NCI-H748 treated with DMSO at 0.1 percent for 48 hours (cell line): ENCODE results near the gene SLC26A8.
"Not testable (repeated sequence)": the region's sequence is repeated elsewhere in the genome, so short reads cannot be mapped to it uniquely, and the experiment has no call there.

Experiments used
- DNase-seq: peaks from one replicate; lab custom pipeline; 2025; lab: John Stamatoyannopoulos, UW

Gene SLC26A8

DNA sequence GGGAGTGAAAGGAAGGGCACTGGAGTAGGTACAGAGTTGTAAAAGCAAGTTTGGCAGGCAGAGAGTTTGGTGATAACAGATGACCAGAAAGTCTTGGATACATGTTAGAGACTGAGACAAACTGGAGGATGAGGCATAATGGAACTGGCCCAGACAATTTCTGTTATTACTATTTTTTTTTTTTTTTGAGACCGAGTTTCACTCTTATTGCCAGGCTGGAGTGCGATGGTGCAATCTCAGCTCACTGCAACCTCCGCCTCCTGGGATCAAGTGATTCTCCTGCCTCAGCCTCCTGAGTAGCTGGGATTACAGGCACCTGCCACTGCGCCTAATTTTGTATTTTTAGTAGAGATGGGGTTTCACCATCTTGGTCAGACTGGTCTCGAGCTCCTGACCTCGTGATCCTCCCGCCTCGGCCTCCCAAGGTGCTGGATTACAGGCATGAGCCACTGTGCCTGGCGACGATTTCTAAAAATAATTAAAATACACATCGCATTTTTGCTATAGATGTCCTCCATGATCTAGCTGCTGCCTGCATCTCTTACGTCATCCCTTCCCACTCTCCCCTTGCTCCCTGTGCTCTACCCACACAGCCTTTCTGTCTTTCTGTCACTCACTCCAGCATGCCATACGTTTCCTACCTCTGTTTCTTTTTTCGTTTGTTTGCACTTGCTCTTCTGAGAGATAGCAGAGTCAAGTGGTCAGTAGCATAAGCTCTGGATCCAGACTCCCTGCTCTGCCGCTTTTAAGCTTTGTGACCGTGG, 26.7 kb upstream of the SLC26A8 start:
- no peak for DNase-seq

DNA sequence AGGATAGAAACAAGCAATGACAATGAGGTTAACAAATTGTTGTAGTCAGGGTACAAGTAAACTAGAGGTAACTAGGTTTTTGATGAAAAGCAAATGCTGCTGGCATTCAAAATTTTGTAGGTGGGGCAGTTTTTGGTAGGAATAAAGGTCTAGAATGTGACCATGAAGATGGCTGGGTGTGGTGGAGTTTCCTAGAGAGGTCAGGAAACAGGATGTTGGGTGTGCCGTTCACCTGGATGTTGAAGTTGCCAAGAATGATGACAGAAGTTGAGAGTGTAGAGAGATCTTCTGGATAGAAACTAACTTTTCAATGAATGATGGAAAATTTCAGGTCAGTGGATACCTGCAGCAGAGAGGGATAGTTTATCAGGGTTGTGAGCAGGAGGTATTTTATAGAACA, 25.9 kb upstream of the SLC26A8 start:
- no peak for DNase-seq

DNA sequence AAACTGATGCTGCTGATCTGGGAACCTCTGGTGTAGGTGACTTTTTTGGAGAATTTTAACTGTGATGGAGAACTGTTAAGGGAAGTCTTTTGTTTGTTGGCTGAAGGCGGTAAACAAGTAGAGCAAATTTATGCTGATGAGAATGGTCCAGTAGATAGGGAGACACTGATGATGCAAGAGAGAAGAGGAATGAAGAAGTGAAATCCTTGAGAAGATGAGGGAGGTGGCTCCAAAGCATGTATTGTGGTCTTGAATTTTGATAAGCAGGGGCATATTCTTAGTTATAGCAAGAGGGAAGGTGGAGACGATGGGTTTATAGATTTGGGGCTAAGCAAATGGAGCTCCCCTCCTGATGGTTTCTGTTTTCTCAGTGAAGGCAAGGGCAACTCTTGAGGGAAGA, 25.1 kb upstream of the SLC26A8 start:
- DNase-seq, result no peak

DNA sequence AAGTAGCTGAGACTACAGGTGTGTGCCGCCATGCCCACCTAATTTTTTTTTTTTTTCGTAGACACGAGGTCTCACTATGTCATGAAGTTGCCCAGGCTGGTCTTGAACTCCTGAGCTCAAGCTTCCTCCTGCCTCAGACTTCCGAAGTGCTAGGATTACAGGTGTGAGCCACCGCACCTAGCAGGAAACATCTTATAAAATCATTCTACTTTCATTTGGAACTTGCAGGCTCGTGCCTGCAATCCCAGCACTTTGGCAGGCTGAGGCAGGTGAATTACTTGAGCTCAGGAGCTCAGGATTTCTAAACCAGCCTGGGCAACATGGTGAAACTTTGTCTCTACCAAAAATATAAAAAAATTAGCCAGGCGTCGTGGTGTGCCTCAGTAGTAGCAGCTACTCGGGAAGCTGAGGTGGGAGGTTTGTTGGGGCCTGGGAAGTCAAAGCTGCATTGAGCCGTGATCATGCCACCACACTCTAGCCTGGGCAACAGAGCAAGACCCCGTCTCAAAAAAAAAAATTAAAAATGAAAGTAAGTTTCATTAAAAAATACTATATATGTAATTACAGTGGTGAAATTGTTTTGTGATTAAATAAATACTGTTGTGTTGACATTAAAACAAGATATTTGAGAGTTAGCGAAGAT, 18.3 kb upstream of the SLC26A8 start:
- no peak for DNase-seq

DNA sequence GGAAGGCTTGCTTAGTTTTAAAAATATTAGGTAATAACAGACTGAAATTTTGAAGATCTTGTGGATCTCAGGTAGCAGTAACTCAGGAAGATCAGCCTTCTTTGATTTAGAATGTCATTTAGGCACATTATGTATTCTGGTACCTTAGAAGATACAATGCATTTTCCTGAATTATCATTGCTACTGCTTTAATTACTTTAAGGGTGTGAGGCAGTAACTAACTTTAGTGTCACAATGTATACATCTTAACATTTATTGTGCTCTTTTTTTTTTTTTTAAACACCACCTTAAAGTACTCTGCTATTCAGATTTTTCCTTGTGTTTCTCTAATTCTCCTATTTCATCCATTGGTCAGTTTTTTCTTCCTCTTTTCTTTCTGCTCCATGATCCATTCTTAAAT, 16.5 kb upstream of the SLC26A8 start:
- no peak for DNase-seq

DNA sequence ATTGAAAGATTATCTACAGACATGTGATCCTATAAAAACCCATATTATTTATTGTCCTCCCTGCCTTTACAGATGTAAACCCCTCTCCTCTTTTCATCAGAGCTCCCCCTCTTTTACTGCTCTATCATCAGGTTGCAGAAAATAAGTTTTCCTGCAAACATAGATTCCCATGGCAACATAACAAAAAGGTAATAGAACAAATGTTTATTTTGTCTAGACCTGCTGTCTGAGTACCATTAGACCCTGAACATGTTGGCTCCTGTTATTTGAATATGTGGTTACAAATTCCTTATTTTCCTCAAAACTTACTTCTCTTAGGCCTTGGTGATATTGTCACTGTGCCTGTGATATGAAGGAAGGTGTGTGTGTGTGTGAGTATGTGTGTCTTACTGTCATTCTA, 14.7 kb upstream of the SLC26A8 start:
- DNase-seq, result no peak

DNA sequence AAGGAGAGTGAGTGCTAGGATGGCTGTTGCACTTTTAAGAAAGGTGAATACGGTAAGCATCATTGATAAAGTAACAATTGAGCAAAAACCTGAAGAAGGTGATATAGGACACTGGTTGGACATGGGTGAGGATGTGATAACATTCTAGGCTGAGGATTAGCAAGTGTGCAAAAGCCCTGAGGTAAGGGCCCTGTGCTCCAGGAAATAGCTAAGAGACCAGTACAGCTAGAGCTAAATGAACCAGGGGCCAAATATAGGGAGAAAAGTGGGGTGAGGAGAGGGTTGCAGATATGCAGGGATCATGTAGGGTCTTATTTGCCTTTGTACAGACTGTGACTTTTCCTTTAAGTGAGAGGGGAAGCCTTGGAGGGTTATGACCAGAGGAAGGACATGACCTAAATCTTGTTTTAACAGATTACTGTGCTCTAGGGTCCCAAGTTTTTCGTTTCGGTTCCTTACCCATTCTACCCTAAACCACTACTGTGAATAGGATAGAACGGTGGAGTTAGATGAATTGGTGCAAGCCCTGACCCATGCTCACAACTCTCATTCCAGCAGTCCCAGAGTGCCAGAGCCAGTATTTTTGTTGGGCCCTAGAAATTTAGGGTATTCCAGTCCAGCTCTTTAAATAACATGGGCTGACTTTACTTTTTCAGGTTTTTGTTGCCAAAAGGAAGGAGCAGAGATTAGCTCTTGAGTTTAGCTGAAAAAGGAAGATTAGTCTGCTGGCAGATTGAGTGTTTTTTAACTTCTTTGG, 13.9 kb upstream of the SLC26A8 start:
- DNase-seq, result no peak

DNA sequence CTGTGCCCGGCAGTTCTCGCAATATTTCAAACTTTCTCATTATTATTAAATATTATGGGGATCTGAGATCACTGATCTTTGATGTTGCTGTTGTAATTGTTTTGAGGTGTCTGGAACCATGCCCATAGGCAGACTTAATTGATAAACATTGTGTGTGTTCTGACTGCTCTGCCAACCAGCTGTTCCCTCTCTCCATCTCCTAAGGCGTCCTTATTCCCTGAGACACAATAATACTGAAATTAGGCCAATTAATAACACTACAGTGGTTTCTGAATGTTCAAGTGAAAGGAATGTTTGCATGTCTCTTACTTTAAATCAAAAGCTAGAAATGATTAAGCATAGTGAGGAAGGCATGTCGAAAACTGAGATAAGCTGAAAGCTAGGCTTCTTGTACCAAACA, 10.8 kb upstream of the SLC26A8 start:
- DNase-seq, result no peak

DNA sequence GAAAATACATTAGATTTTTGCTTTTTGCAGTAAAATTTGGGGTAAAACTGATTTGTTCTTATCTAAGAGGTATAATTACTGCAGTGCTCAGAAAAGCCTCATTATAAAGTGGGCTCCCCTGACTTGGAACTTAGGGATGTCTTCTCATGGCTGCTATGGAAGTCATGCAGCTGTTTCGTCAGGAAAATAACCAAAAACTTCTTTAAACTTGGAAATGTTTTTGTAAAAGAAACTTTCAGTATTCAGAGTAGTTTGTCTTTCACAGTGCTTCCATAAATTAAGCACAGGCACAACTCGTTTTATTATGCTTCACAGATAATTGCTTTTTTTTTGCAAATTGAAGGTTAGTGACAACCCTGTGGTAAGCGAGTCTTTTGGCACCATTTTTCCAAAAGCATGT, 10.0 kb upstream of the SLC26A8 start:
- DNase-seq, result no peak

DNA sequence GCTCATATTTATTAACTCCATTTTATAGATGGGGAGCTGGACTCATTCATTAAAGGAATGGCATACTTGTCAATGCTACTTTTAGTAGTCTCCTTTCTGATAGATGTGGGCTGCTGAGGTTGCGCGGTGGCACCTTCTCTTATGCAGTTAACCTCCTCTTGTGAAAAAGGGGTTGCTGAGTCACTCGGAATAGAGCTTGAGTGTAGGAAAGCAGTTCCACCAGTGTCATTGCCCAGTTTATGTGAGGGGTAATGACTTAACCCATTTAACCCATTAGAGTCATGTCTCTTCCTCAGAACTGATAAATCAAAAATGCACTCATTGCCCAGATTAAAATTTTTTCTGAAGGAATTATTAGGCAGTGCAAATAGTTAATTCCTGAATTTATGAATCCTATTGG, 9.5 kb upstream of the SLC26A8 start:
- no peak for DNase-seq

DNA sequence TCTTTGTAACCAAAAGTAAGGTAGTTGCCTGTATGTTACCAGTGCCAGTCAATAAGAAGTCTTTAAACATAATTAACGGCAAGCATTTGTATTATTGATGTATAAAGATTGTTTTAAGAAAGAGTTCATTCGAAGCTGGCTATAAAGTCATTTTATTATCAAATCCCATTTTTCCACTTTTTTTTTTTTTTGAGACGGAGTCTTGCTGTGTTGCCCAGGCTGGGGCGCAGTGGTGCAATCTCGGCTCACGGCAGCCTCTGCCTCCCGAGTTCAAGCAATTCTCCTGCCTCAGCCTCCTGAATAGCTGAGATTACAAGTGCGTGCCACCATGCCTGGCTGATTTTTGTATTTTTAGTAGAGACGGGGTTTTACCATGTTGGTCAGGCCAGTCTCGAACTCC, 8.7 kb upstream of the SLC26A8 start:
- not testable (repeated sequence) for DNase-seq

DNA sequence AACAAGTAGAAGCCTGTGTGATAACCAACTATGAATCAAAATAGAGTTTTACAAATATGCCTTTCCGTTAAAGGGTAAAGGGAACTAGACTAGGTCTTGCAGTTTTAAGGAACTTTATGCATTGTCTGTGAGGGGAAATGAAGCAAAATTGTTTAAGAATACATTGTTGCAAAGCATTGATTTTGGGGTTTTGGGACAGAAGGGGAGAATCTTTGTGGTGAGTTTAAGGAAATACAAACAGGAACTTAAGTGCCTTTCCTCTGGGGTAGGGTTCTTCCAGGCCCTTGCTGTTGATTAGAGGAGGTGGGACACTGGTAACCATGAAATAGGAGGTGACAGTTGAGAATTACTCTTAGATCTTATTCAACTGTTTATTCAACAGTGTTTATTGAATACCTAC, 7.8 kb upstream of the SLC26A8 start:
- no peak for DNase-seq

DNA sequence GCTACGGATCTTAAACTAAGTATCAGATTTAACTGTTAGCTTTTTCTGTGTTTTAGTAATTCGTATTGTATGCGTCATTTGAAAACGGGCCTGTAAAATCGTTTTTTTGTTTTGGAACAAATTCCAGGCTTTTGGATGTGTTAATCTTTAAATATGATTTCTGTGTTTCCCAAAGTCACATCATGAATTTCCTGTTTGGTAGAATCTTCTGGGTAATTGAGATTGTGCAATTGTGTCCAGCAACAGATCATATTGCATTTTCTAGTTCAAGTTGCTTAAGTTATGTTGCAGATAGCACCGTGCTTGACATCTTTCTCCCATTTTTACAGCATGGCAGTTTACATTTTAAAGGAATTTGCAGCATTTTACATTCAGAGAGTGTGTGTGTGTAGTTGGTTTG, 5.0 kb upstream of the SLC26A8 start:
- peak; percentile 32 for DNase-seq

DNA sequence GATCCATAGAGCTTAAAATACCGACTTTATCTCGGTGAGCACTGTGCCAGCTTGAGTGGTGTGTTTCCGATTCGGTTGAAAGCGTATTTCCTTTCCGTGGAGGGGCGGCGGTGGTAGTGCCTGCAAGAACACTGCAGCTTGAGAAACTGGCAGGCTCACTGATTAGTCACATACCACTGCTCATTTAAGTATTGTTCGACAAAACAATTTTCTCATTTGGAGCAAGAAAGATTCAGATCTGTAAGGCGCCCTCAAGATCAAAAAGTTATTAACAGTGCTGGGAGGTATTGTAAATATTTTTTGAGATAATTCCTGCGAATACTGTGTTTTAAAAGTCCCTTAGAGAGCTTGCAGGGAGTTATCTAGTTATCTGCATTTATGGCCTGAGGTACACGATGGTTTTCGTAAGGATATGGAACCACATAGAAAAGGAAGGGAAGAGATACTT, 4.5 kb upstream of the SLC26A8 start:
- DNase-seq, result peak; percentile 55

DNA sequence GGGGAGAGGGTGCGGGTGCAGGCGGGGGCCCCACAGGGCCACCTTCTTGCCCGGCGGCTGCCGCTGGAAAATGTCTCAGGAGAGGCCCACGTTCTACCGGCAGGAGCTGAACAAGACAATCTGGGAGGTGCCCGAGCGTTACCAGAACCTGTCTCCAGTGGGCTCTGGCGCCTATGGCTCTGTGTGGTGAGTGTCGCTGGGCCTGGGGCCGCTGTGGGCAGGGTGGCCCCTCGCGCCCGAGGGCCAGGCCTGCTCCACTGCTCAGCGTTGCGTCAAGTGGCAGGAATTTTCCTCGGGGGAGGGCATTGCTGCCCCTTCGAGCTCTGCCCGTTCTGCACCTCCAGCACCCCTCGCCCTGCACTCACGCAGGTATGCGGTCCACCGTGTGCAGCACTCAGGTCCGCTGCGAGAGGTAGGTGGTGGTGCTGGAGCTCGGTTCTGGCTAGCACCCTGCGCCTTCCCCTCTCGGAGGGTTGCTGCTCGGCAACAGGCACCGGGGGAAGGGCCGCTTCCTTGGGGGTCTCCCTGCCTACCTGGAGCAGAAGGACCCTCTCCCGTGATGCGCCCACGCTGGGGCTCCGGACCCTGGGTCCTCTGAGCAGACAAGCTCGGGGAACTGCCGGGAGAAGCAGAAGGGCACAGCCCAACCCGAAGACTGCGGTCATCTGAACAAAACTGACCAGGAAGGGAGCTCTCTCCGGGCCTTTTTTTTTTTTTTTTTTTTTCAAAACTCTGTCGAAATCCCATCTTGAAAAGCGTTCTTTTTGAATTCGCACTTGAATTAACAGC, 3.8 kb upstream of the SLC26A8 start:
- DNase-seq, result peak; percentile 15

DNA sequence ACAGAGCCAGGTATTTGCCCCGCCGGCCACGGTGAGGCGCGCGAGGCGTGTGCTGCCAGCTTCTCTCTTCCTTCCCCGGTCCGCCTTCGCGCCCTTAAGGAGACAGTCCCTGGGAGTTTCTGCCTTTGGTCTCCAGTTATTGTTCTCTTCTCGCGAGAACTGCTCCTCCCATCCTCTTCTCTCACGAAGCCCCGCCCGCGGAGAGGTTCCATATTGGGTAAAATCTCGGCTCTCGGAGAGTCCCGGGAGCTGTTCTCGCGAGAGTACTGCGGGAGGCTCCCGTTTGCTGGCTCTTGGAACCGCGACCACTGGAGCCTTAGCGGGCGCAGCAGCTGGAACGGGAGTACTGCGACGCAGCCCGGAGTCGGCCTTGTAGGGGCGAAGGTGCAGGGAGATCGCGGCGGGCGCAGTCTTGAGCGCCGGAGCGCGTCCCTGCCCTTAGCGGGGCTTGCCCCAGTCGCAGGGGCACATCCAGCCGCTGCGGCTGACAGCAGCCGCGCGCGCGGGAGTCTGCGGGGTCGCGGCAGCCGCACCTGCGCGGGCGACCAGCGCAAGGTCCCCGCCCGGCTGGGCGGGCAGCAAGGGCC, 3.2 kb upstream of the SLC26A8 start, which contains the start of gene MAPK14:
MAPK14 (plus strand) TSS at position 308 of the 587 bp plus-strand sequence. CDS start 350 bp downstream, outside the sequence.
- DNase-seq, result peak; percentile 99

DNA sequence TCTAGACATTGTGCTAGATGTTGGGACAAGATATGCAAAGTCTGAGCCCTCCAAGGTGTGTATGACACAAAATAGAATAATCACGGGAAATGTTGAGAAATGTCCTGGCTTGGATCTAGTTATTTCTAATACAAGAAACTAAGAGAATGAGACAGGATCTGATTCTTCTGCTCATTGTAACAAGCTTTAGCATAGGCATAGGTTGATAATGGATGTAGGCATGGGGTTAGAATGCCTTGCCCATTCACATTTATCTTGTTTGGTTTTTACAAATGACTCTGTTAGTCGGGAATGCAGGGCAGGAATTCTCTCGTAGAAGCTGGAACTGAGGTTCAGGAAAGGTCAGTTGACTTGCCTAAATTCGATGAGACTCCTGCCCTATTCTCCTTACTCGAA, 1.5 kb upstream of the SLC26A8 start:
- no peak for DNase-seq

DNA sequence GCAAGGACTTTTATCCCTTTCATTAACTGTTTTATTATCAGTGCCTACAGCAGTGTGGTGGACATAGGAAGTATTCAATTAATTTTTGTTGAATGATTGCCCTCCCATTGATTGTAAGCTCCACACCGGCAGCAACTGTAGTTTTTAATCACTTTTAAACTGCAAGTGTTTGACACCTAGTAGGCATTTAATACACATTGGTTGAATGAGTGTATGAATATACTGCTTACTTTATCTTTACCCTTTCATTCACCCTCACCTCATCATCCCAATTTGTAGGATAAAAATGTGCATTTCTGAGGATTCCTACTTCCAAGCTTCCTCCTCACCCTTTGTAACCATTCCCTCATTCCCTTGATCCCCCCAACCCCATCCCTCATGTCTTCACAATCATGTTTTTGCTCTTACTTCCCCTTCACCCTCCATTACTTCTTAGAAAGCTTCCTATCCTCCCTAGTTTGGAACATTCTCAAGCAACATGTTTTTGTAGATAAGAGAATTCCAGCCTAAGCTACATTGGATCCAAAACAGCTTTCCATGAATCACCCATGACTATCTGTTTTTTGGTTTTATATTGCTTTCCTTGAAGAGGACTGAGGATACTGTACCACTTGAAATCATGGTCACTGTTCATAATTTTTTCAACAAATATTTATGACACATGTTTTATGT, 955 bp upstream of the SLC26A8 start:
- no peak for DNase-seq

DNA sequence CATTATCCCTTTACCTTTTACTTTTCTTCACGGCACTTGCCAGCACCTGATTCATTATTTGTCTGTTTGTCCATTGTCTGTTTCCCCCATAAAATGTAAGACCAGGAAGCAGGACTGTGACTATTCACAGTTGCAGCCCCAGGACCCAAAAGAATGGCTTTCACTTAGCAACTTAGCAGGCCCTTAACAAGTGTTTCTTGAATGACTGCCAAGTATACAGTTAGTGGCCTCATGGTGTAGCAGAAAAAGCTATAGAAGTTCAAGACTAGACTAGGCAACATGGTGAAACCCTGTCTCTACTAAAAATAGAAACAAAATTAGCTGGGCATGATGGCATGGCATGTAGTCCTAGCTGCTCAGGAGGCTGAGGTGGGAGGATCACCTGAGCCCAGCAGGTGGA, 4.3 kb downstream of the SLC26A8 start:
- DNase-seq, result no peak

DNA sequence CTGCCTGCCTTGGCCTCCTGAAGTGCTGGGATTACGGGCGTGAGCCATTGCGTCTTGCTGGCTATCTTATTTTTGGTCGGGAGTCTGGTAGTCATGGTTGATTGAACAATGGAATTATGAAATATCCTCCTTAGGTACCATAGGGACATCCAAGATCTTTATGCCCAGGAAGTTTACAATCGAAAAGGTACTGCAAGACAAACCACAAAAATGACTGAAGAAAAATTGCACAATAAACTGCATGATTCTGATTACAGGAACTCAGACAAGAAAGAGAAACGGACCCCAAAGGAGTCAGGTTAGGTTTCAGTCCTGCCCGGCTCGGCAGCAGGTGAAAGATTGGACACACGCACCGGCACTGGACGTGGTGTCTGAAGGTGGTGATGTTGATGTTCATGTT, 5.3 kb downstream of the SLC26A8 start:
- DNase-seq, result no peak

DNA sequence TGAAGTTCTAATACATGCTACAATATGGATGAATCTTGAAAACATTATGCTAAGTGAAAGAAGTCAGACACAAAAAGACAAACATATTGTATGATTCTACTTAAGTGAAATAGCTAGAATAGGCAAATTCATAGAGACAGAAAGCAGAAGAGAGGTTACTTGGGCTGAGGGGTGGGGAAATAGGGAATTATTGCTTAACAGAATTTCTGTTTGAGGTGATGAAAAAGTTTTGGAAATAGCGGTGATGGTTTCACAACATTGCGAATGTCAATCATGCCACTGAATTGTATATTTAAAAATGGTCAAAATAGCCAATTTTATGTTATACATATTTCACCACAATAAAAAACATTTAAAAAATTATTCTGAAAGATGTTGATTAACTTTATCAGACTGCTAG, 6.1 kb downstream of the SLC26A8 start:
- no peak for DNase-seq
